Tibial artery (tissue), 4 donors: ENCODE measurements around the gene DTHD1.

Experiments used
- DNase-seq, 2 donors: peaks; one replicate each; pipeline ENCODE4 v3.0.0-alpha.2; 2019
- H3K27ac ChIP-seq, 2 donors: fragments of 200-600 bp; sonication (generic) in 1 of 2; 1 replicate in 1 of 2; 2 replicates in 1 of 2; pipeline ENCODE4 v1.5.1; 2018 to 2019; ENCODE audit warnings: mild to moderate bottlenecking in 1 of 2
- H3K27me3 ChIP-seq, 2 donors: fragments of 200-600 bp; sonication (generic) in 1 of 2; one replicate each; pipeline versions ENCODE4 v1.5.1 to v1.6.0; 2016 to 2019
- H3K36me3 ChIP-seq, 3 donors: fragments of 200-600 bp; sonication (generic) in 2 of 3; one replicate each; pipeline ENCODE4 v1.5.1; 2016 to 2019; ENCODE audit warnings: mild to moderate bottlenecking in 2 of 3
- H3K4me1 ChIP-seq, 4 donors: fragments of 200-600 bp; sonication (generic) in 2 of 4; 1 replicate in 3 of 4; 2 replicates in 1 of 4; pipeline ENCODE4 v1.5.1; 2016 to 2019
- H3K4me3 ChIP-seq, 2 donors: fragments of 200-600 bp; sonication (generic) in 1 of 2; 1 replicate in 1 of 2; 2 replicates in 1 of 2; pipeline ENCODE4 v1.5.1; 2018 to 2019; ENCODE audit warnings: mild to moderate bottlenecking in 2 of 2
- H3K9me3 ChIP-seq, 3 donors: fragments of 200-600 bp; sonication (generic) in 1 of 3; one replicate each; pipeline ENCODE4 v1.5.1; 2016 to 2019
- CTCF ChIP-seq, 2 experiments: fragments of 200-600 bp in 1 of 2; fragments of 450-650 bp in 1 of 2; IDR thresholded peaks; one replicate each; pipeline ENCODE4 v1.5.1; 2017 to 2019; ENCODE audit warnings: antibody characterized with exemption in 2 of 2, mild to moderate bottlenecking in 1 of 2, moderate library complexity in 1 of 2
- intact Hi-C: fragments of 100-400 bp; cut with DNase I; formaldehyde crosslinking; loops from one replicate; pipeline ENCODE4 v1.15.0; 2023; ENCODE audit warnings: low total_unique reads

DTHD1 gene

DNA sequence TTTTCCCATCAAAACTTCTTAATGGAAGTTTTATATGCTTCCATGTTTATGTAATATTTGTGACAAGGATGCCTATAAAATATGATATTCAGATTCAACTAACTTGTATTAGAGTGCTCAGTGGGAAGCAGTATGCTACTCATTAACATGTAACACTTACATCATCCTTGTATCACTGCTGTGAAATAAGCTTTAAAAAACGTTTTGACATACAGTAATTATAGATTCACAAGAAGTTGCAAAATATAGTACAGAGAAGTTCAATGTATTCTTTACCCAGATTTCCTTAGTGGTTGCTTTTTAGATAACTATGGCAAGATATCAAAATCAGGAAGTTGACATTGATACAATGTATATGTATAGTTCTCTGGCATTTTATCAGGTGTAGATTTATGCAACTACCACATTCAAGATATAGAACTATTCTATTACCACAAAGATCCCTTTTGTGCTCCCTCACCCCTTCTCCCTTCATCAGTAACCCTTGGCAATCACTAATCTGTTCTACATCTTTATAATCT is 56.3 kb downstream of the DTHD1 start:
- TF ChIP-seq CTCF (IDR thresholded peaks at IDR 0.05) = no peak
- no peak for DNase-seq
- Histone ChIP-seq H3K36me3 (no peaks in the 10 kb centered on the region), H3K27me3 (no peaks in the 10 kb centered on the region), H3K4me3 (no peak overlapping the region), H3K27ac (no peak overlapping the region), H3K9me3 (no peaks in the 10 kb centered on the region), H3K4me1 (no peaks in the 10 kb centered on the region)
- intact Hi-C loops = no loop called here

DNA sequence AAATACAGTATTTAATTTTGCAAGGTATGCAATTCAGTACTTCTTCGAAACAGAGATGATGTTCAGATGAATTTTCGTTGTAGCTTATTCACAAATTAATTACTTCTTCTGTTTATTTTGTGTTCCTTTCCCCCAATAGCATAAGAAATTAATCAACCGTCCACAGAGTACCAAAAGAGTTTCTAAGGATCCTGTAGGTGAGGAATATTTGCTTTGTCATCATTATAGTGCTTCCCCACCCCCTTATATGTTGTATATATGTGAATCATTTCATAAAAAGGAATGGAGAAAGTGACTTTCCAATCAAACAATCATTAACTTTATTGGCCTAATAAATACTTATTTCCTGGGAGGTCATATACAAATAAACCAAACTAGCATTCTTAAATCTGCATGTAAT is 57.6 kb downstream of the DTHD1 start:
- no peaks in the 10 kb centered on the region for H3K4me1 ChIP-seq
- H3K9me3 ChIP-seq = no peaks in the 10 kb centered on the region
- H3K36me3 ChIP-seq = no peaks in the 10 kb centered on the region
- no peaks in the 10 kb centered on the region for H3K27me3 ChIP-seq
- no peak overlapping the region for H3K27ac ChIP-seq
- no peak overlapping the region for H3K4me3 ChIP-seq
- DNase-seq = no peak
- intact Hi-C loops = no loop called here
- no peak for TF ChIP-seq CTCF (IDR thresholded peaks at IDR 0.05)

DNA sequence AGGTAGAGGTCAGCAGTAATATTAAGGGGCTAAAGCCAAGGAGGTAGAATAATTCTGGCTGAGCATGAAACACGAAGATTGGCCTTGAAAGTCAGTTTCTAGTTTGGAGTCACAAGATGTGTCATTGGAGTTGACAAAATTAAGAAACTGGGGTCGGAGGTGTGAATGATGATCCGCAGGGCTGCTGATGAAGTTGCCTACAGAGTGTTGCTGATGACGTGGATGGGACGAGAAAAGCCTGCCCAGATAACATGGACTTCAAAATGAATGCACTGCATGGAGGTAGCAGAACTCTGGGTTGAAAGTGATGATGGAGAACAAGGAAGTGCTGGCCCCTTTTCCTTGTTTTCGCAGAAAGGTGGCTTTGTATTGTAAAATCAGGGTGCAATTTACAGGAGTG is 60.5 kb downstream of the DTHD1 start:
- DNase-seq = no peak
- H3K36me3 ChIP-seq = no peaks in the 10 kb centered on the region
- H3K27ac ChIP-seq = no peak overlapping the region
- no peaks in the 10 kb centered on the region for H3K4me1 ChIP-seq
- intact Hi-C loops = no loop called here
- TF ChIP-seq CTCF (IDR thresholded peaks at IDR 0.05) = no peak
- H3K27me3 ChIP-seq = no peaks in the 10 kb centered on the region
- no peak overlapping the region for H3K4me3 ChIP-seq
- H3K9me3 ChIP-seq = no peaks in the 10 kb centered on the region

DNA sequence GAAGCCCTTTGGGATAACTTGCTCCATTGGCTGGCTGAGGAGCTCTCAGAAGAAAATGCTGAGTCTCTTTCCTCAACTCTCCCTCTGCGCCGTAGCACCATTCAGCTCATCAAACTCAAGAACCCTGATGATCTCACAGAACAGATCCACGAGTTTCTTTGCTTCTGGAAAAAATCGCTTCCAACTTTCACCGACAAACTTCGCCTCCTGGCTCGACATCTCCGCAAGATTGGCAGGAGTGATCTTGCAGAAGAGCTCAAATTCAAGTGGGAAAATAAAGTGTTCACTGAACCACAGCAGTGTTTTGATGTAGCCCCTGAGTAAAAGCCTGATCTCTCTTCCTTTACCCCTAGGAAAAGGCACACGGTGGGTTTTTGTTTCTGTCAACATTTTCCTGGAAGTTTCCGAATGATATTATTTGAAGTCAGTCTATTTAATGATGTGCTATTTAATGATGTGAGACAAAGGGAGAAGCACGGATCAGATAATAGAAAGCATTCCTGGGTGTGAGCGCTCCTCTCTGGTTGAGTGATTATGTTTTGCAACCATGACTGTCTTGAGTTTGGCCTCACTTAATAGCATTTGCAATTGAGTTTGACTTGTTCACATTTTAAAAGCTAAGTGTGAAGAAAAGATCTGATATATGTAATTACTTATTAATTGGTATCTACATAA is 62.2 kb downstream of the DTHD1 start:
- H3K27me3 ChIP-seq = no peaks in the 10 kb centered on the region
- no peak for TF ChIP-seq CTCF (IDR thresholded peaks at IDR 0.05)
- H3K9me3 ChIP-seq = no peaks in the 10 kb centered on the region
- H3K4me3 ChIP-seq = no peak overlapping the region
- DNase-seq = no peak
- intact Hi-C loops = no loop called here
- H3K27ac ChIP-seq = no peak overlapping the region
- H3K4me1 ChIP-seq = no peaks in the 10 kb centered on the region
- no peaks in the 10 kb centered on the region for H3K36me3 ChIP-seq

DNA sequence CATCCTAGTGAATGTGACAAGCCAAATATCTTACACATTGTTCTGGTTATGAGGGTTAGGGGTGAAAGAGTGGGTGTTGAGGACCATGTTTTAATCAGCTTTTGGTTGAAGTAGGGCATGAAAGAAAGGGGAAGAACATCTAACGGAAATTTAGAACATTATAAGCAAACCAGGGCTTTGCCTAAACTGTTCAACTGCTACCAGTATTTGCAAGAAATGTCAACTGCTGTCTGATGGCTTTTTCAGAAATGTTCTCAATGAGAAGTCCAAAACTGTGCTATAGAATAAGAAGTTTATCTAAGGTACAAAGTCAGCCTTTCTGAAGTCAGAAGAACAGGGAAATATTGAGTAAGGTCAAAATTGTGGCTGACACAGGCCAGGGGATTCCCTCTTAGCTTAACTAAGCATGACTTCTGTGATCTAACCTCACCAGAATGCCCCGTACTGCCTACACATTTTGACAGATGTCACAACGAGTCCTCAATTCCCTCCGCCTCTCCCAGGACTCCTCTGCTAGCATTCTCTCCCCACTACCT is 67.1 kb downstream of the DTHD1 start:
- intact Hi-C loops = no loop called here
- DNase-seq = no peak
- H3K9me3 ChIP-seq = no peaks in the 10 kb centered on the region
- TF ChIP-seq CTCF (IDR thresholded peaks at IDR 0.05) = no peak
- H3K27me3 ChIP-seq = no peaks in the 10 kb centered on the region
- no peaks in the 10 kb centered on the region for H3K4me1 ChIP-seq
- no peak overlapping the region for H3K4me3 ChIP-seq
- no peaks in the 10 kb centered on the region for H3K36me3 ChIP-seq
- no peak overlapping the region for H3K27ac ChIP-seq
